ENCODE data around the gene CACNA2D1. TPM values are rescaled to one million over a fixed set of nuclear protein-coding genes. Genes with fewer than 3 reads are reported as not detected.

Gene CACNA2D1
- total RNA-seq, 4 donors from 2014 or later: 29.8 to 47.6 (median 36.6) TPM

DNA sequence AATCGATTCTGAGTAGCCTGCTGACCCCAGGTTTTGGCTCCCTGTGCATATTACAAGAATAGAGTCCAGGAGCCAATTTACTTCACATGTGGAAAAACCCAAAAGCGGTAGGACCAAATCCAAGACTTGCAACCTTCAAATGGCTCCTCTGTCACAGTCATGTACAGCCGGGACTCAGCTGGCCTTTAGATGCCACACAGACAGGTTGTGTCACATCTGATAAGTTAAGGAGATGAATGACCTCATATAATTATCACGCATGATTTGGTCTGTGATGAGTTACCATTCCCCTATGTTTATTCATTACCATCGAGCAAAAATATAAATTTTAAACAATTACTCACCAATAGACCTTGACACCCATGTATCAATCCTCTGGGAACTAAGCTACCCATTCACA lies 14.2 kb downstream of the CACNA2D1 start:
- no peak for ATAC-seq
- H3K27me3 ChIP-seq: no peaks in the 10 kb centered on the region
- no peak overlapping the region for H3K27ac ChIP-seq

DNA sequence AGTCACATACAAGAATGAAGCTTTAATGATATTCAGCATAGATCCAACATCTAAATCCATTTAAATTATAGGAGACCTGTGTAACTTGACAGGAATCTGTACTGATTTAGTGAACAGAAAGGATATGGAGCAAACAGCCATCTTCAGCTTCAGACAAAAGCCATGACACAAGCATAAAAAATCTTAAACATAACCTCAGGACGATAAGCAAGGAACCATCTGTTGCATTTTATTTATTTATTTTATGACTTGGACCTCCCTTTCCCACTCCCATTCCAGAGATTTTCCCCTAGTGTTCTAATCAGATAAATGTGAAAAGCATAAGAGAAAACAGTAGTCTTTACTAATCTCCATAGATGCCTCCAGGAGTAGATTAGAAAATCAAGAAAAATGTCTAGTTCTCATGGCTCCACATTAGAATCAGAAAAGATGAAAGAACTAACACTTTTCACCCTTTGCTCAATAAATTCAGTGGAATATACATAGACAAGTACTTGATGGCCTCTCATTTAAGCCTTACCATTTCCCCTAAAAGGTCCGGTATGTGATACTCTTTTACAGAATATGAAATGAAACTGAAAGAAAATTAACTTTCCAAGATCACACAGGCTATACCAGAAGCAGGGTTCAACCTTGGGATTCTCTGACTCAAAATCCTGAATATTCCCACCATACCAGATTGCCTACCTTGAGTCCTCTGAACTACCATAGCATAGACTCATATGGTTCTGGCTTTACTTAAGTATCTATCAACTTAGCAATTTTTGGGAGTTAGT lies 15.2 kb downstream of the CACNA2D1 start:
- Histone ChIP-seq H3K27me3 (no peaks in the 10 kb centered on the region), H3K4me1 (peaks cover 0 to 10% (median 0%) of the 10 kb centered on the region in 3 donors), H3K9me3 (no peaks in the 10 kb centered on the region), H3K27ac (no peak overlapping the region), H3K4me3 (no peak overlapping the region), H3K36me3 (no peaks in the 10 kb centered on the region)
- no peak for ATAC-seq
- no peak for TF ChIP-seq EP300 (IDR thresholded peaks at IDR 0.05)
- WGBS, 2 donors (ENCODE audit: low coverage in 1 of 2): 48 to 57% methylated on average over 2 of the region's 2 CpGs

More for the DNA sequence above, 14.2 kb downstream of the CACNA2D1 start:
- peaks cover 0 to 10% (median 0%) of the 10 kb centered on the region in 3 donors for H3K4me1 ChIP-seq
- TF ChIP-seq POLR2A (IDR thresholded peaks at IDR 0.05) (no peak), EP300 (IDR thresholded peaks at IDR 0.05) (no peak), POLR2AphosphoS5 (IDR thresholded peaks at IDR 0.05) (no peak)
- TF ChIP-seq, protein P1, sequence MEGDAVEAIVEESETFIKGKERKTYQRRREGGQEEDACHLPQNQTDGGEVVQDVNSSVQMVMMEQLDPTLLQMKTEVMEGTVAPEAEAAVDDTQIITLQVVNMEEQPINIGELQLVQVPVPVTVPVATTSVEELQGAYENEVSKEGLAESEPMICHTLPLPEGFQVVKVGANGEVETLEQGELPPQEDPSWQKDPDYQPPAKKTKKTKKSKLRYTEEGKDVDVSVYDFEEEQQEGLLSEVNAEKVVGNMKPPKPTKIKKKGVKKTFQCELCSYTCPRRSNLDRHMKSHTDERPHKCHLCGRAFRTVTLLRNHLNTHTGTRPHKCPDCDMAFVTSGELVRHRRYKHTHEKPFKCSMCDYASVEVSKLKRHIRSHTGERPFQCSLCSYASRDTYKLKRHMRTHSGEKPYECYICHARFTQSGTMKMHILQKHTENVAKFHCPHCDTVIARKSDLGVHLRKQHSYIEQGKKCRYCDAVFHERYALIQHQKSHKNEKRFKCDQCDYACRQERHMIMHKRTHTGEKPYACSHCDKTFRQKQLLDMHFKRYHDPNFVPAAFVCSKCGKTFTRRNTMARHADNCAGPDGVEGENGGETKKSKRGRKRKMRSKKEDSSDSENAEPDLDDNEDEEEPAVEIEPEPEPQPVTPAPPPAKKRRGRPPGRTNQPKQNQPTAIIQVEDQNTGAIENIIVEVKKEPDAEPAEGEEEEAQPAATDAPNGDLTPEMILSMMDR (IDR thresholded peaks at IDR 0.05): no peak
- no peaks in the 10 kb centered on the region for H3K9me3 ChIP-seq
- no peak overlapping the region for H3K4me3 ChIP-seq
- H3K36me3 ChIP-seq: no peaks in the 10 kb centered on the region
- 87 to 89% methylated on average over 4 of the region's 5 CpGs for WGBS, 2 donors (ENCODE audit: low coverage in 1 of 2)

DNA sequence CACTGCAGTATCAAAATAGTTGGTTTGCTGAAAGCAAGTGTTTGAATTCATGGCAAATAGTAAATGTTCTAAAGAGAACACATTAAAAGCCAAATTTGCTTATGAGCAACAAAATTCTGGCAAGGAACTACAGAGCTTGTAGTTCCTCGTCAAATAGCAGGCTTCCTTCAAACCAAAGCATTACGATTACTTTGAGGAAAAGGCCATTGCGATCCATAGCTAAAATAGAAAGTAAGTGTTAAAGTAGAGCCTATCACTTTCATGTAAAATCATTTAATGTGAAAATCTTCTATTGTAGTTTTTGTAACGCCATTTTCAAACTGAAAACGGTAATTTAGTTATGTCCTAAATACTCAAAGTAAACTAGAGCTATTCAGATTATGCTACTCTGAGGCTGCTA lies 20.1 kb downstream of the CACNA2D1 start:
- peaks cover 0 to 11% (median 0%) of the 10 kb centered on the region in 3 donors for H3K4me1 ChIP-seq
- no peaks in the 10 kb centered on the region for H3K9me3 ChIP-seq
- no peak for ATAC-seq
- H3K4me3 ChIP-seq: no peak overlapping the region
- no peaks in the 10 kb centered on the region for H3K36me3 ChIP-seq
- H3K27ac ChIP-seq: no peak overlapping the region
- no peak for TF ChIP-seq POLR2AphosphoS5 (IDR thresholded peaks at IDR 0.05)
- TF ChIP-seq EP300 (IDR thresholded peaks at IDR 0.05): no peak
- TF ChIP-seq, protein P1 (IDR thresholded peaks at IDR 0.05): no peak
- no peak for TF ChIP-seq POLR2A (IDR thresholded peaks at IDR 0.05)
- 58 to 69% methylated on average over 5 of the region's 5 CpGs for WGBS, 2 donors (ENCODE audit: low coverage in 1 of 2)
- no peaks in the 10 kb centered on the region for H3K27me3 ChIP-seq

DNA sequence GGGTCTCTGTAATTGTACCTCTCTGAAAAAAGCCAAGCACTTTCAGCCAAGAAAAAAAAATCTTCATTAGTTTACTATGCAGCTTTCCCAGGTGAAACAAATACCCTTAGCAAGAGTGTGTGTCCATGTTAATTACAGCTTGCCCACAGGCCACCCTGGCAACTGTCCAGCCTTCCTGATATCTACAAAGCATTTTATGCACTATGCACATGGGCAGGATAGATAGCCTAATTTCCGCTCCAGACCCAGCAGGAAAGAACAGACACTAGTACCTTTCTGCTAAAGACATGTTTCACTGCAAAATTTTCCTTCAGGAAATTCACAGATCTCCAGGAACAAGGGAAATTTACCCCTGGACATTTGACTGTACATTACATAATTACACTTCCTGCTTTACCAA lies 24.4 kb downstream of the CACNA2D1 start:
- Histone ChIP-seq H3K27ac (no peak overlapping the region), H3K4me3 (no peak overlapping the region), H3K4me1 (peaks cover 0 to 26% (median under 1%) of the 10 kb centered on the region in 3 donors), H3K27me3 (no peaks in the 10 kb centered on the region), H3K9me3 (no peaks in the 10 kb centered on the region), H3K36me3 (no peaks in the 10 kb centered on the region)
- 78 to 100% methylated on average over 1 of the region's 1 CpG for WGBS, 2 donors (ENCODE audit: low coverage in 1 of 2)
- TF ChIP-seq POLR2AphosphoS5 (IDR thresholded peaks at IDR 0.05) (no peak), POLR2A (IDR thresholded peaks at IDR 0.05) (no peak), EP300 (IDR thresholded peaks at IDR 0.05) (no peak)
- TF ChIP-seq, protein P1 (IDR thresholded peaks at IDR 0.05): no peak
- ATAC-seq: no peak

DNA sequence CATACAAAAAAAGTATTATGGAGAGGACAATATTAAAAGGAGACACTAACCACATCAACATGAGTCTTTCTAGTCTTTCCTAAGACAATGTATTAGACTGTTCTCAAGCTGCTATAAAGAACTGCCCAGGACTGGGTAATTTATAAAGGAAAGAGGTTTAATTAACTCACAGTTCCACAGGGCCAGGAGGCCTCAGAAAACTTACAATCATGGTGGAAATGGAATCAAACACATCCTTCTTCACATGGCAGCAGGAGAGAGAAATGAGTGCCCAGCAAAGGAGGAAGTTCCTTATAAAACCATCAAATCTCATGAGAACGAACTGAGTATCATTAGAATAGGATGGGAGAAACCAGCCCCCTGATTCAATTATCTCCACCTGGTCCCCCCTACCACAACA lies 25.7 kb downstream of the CACNA2D1 start:
- H3K36me3 ChIP-seq: no peaks in the 10 kb centered on the region
- H3K4me1 ChIP-seq: peaks cover 0 to 38% (median 3%) of the 10 kb centered on the region in 3 donors
- H3K9me3 ChIP-seq: no peaks in the 10 kb centered on the region
- no peak for ATAC-seq
- no peaks in the 10 kb centered on the region for H3K27me3 ChIP-seq
- TF ChIP-seq, protein P1 (IDR thresholded peaks at IDR 0.05): no peak
- TF ChIP-seq POLR2AphosphoS5 (IDR thresholded peaks at IDR 0.05) (no peak), POLR2A (IDR thresholded peaks at IDR 0.05) (no peak), EP300 (IDR thresholded peaks at IDR 0.05) (no peak)
- no peak overlapping the region for H3K4me3 ChIP-seq
- WGBS, 2 donors (ENCODE audit: low coverage in 1 of 2): 91% methylated on average over 1 of the region's 1 CpG; no CpG with 5 or more reads in 1 of the 2 donors
- H3K27ac ChIP-seq: no peak overlapping the region
